ENCODE measurements around the gene TICAM1.
A peak's percentile ranks its signal among the peaks of the same experiment; 100 is the strongest.

- TF ChIP-seq CTCF (IDR thresholded peaks at IDR 0.05) (peak; percentile 86), POLR2AphosphoS5 (IDR thresholded peaks at IDR 0.05; ENCODE audit: low read depth, low read length) (no peak), REST (IDR thresholded peaks at IDR 0.05; ENCODE audit: insufficient read depth in 1 of 2, low read depth in 2 of 2, low read length in 1 of 2) (no peak), SIN3A (IDR thresholded peaks at IDR 0.05; ENCODE audit: borderline replicate concordance, insufficient read depth, low read depth, low read length) (no peak), TCF7L2 (IDR thresholded peaks at IDR 0.05; ENCODE audit: low read depth, low read length) (no peak)
Measured at GRCh38 chr19:4851551-4852290, 20.2 kb upstream of the TICAM1 start.

Data from Panc1 (cell line).